ENCODE data around the gene SEC14L3.

- TF ChIP-seq CTCF (IDR thresholded peaks at IDR 0.05; ENCODE audit: low read length) (no peak), EZH2 (optimal IDR thresholded peaks at IDR 0.05; ENCODE audit: low read depth, low read length) (no peak)
These were observed 20.3 kb upstream of the SEC14L3 start for GRCh38 chr22:30492144-30492543.

All from MM.1S (cell line).